Measurements from ENCODE around the gene C7orf57. TPM values are rescaled to one million over a fixed set of nuclear protein-coding genes. Genes with fewer than 3 reads are reported as not detected.

Gene C7orf57
- polyA plus RNA-seq, 3 donors = 0.05 TPM; not detected in 2

- H3K27ac Mint-ChIP-seq = peak overlapping the region; percentile 86 to 98 (median 94)
- Histone ChIP-seq H3K9ac (ENCODE audit: insufficient read depth, low read length, poor library complexity, severe bottlenecking) (peak overlapping the region; percentile 25), H2AFZ (ENCODE audit: insufficient read depth, low read depth, low read length, poor library complexity, severe bottlenecking) (no peak overlapping the region), H3K79me2 (ENCODE audit: insufficient read depth, low read length) (peaks cover 80% of the 10 kb centered on the region), H3K4me3 (replicated peaks in 1 of 3; ENCODE audit: low read depth in 2 of 3, low read length in 3 of 3) (peak overlapping the region in 1 of 3 experiments; percentile 48), H3K27me3 (ENCODE audit: control insufficient read depth in 2 of 2, insufficient read depth in 2 of 2, low read length in 2 of 2) (no peaks in the 10 kb centered on the region), H3K9me3 (replicated peaks in 1 of 2; ENCODE audit: control insufficient read depth in 1 of 2, insufficient read depth in 1 of 2, low read length in 2 of 2) (no peaks in the 10 kb centered on the region), H3K36me3 (replicated peaks in 1 of 2; ENCODE audit: control insufficient read depth in 1 of 2, insufficient read depth in 2 of 2, low read length in 2 of 2) (peaks cover 63 to 78% of the 10 kb centered on the region in 2 donors), H3K27ac (ENCODE audit: low read depth in 1 of 2, low read length in 2 of 2) (peak overlapping the region; percentile 88 to 99), H4K20me1 (ENCODE audit: insufficient read depth, low read length) (peaks cover 49% of the 10 kb centered on the region), H3K4me2 (replicated peaks; ENCODE audit: extremely low read depth, low read length, poor library complexity, severe bottlenecking) (peak overlapping the region; percentile 71), H3K4me1 (ENCODE audit: control insufficient read depth in 1 of 2, insufficient read depth in 2 of 2, low read length in 2 of 2) (peaks cover 52 to 70% of the 10 kb centered on the region in 2 donors)
- no peak for TF ChIP-seq CTCF (IDR thresholded peaks at IDR 0.05)
- peaks cover 87 to 89% of the 10 kb centered on the region in 2 donors for H3K36me3 Mint-ChIP-seq
- 0% methylated on average over 1 of the region's 2 CpGs for WGBS (ENCODE audit: insufficient coverage)
- H3K9me3 Mint-ChIP-seq = no peaks in the 10 kb centered on the region
- intact Hi-C loops (cut with micrococcal nuclease) = loop anchor here in 1 of 2 donors (10.0 kb wide), 1 partner anchor 521 kb away; no protein-coding TSS in a partner anchor
- H3K27me3 Mint-ChIP-seq (ENCODE audit: low read depth in 3 of 3) = no peaks in the 10 kb centered on the region
- peaks cover 79% of the 10 kb centered on the region for H3K4me1 Mint-ChIP-seq
- peak overlapping the region; percentile 53 to 59 for H3K4me3 Mint-ChIP-seq
- DNase-seq = peak; percentile 83 to 89 (median 84)
Measured at GRCh38 chr7:48096273-48096672, 60.9 kb downstream of the C7orf57 start.

GRCh38 chr7:48097521-48098231, 62.3 kb downstream of the C7orf57 start:
- Histone ChIP-seq H3K4me2 (replicated peaks; ENCODE audit: extremely low read depth, low read length, poor library complexity, severe bottlenecking) (peak overlapping the region; percentile 71), H3K36me3 (replicated peaks in 1 of 2; ENCODE audit: control insufficient read depth in 1 of 2, insufficient read depth in 2 of 2, low read length in 2 of 2) (peaks cover 63 to 78% of the 10 kb centered on the region in 2 donors), H3K27ac (ENCODE audit: low read depth in 1 of 2, low read length in 2 of 2) (peak overlapping the region; percentile 88 to 99), H3K9ac (ENCODE audit: insufficient read depth, low read length, poor library complexity, severe bottlenecking) (peak overlapping the region; percentile 59), H3K4me3 (replicated peaks in 1 of 3; ENCODE audit: low read depth in 2 of 3, low read length in 3 of 3) (peak overlapping the region in 2 of 3 experiments; percentile 12 to 48), H3K27me3 (ENCODE audit: control insufficient read depth in 2 of 2, insufficient read depth in 2 of 2, low read length in 2 of 2) (no peaks in the 10 kb centered on the region), H3K4me1 (ENCODE audit: control insufficient read depth in 1 of 2, insufficient read depth in 2 of 2, low read length in 2 of 2) (peaks cover 48 to 56% of the 10 kb centered on the region in 2 donors), H4K20me1 (ENCODE audit: insufficient read depth, low read length) (peaks cover 49% of the 10 kb centered on the region), H2AFZ (ENCODE audit: insufficient read depth, low read depth, low read length, poor library complexity, severe bottlenecking) (no peak overlapping the region), H3K79me2 (ENCODE audit: insufficient read depth, low read length) (peaks cover 80% of the 10 kb centered on the region), H3K9me3 (replicated peaks in 1 of 2; ENCODE audit: control insufficient read depth in 1 of 2, insufficient read depth in 1 of 2, low read length in 2 of 2) (no peaks in the 10 kb centered on the region)
- no peak for TF ChIP-seq CTCF (IDR thresholded peaks at IDR 0.05)
- WGBS (ENCODE audit: insufficient coverage) = 0% methylated on average over 1 of the region's 6 CpGs
- peak; percentile 59 to 87 (median 72) for DNase-seq
- peaks cover 87 to 89% of the 10 kb centered on the region in 2 donors for H3K36me3 Mint-ChIP-seq
- H3K27me3 Mint-ChIP-seq (ENCODE audit: low read depth in 3 of 3) = peaks cover 0 to 1% (median 0%) of the 10 kb centered on the region in 3 donors
- H3K27ac Mint-ChIP-seq = peak overlapping the region; percentile 86 to 98 (median 93)
- H3K9me3 Mint-ChIP-seq = peaks cover 0 to 6% (median 1%) of the 10 kb centered on the region in 7 donors
- intact Hi-C loops (cut with micrococcal nuclease) = loop anchor here in 1 of 2 donors (10.0 kb wide), 1 partner anchor 523 kb away; no protein-coding TSS in a partner anchor
- H3K4me3 Mint-ChIP-seq = peak overlapping the region; percentile 60 to 73
- peaks cover 66% of the 10 kb centered on the region for H3K4me1 Mint-ChIP-seq
